Head of caudate nucleus (tissue), 42 donors: ENCODE measurements around the gene ZNF683.
"Not testable (repeated sequence)": the region's sequence is repeated elsewhere in the genome, so short reads cannot be mapped to it uniquely, and the experiment has no call there.

Experiments used
- DNase-seq, 42 donors: peaks; one replicate each; pipeline versions ENCODE4 v3.0.0 to v3.0.0-alpha.2; 2020 to 2021; ENCODE audit warnings: mixed read lengths in 7 of 42
- intact Hi-C: fragments of 100-400 bp; cut with DNase I; formaldehyde crosslinking; loops from one replicate; pipeline ENCODE4 v1.15.0; 2022

The ZNF683 gene

DNA sequence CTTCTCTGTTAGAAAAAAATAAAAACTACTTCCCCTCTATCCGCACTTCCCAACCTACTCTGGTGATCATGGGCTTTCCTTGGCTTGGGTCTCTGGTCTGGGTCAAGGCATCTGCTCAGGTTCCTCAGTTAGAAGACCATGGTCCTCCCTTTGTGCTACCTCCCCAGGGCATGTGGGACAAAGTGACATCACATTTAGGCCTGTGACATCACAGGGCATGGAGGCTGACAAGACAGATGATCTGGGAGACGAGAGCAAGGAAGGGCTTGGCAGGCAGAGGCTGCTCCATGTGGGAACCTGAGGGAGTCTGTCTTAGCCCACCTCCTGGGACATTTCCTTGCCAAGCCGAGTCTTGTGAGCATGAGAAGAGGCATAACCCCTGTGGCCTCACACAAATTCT, at the start of gene ZNF683:
TSS of gene ZNF683 (minus strand) at position 140 of the 400 bp plus-strand sequence. CDS start 4,179 bp downstream, outside the sequence.
- DNase-seq, intact Hi-C loops: not testable (repeated sequence)

DNA sequence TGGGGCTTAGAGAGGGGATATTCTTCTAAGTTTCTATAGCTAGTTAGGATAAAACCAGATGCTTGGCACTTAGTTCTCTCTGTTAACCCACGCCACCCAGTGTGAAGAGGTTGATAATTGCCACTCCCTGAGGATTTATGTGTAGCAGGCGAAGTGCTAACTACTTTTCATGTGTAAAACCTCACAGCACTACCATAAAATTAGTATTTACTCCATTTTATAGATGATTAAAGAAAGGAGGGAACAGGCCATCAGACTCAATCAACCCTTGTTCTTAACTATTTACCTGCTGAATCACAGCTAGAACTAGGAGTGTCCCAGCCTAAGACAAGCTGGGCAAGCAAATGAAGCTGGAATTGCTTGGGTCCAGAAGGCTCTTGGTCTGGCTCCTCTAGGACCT, 46.9 kb upstream of the ZNF683 start:
- intact Hi-C loops = no loop called here
- DNase-seq = peak in 1 of 42 donors; percentile 22

DNA sequence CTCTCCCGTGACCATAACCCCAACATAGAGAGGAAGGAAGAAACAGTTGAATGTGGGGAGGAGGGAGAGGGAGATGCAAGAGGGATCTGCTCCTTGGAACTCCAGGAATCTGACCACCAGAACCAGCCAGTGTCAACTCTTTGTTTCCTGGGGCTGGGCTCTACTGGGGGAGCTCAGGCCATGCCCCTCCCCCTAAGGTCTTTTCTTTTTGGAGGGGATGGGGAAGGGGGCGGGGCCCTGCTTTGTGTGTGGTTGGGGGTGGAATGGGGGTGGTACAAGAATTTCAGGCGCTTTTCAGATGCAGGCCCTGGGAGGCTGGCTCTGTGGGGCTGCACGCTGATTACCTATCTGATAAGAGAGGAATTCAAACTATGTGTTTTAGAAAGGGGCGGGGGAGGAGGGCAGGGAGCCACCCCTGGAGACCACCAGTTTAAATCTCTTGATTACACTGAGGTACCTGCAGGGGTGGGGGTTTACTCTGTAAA, 46.4 kb upstream of the ZNF683 start:
- no peak for DNase-seq
- intact Hi-C loops = no loop called here

DNA sequence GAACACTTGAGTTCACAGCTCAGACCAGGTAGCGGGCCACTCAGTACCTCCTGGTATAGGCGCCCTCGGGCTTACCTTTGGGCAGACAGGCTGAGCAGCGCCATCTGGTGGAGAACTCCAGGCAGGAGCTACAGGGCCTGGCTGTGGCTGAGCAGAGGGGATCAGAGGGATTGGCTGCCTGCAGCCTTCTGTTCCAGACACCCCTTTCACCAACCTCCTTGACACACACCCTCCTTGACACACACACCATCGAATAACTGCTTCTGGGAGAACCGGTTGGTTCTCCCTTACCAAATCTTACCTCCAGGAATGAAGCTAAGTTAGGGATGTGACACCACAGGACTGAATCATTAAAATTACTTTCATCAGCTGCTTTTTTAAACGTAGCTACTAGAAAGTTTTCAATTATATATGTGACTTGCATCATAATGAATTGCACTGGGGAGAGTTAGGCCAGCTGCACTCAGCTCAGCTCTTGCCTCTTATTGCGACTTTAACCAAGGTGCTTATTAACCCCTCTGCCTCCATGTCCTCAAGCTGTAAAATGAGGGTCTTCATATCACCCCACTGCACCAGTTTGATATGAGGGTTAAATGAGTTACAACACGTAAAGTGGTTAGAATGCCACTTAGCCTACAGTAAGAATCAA, 44.7 kb upstream of the ZNF683 start:
- intact Hi-C loops = no loop called here
- DNase-seq = peak; percentile 34 to 88 (median 73)

GRCh38 chr1:26413031-26413430, 40.5 kb upstream of the ZNF683 start:
- intact Hi-C loops = no loop called here
- DNase-seq = peak in 1 of 42 donors; percentile 4

- intact Hi-C loops = no loop called here
- peak in 1 of 42 donors; percentile 9 for DNase-seq
Measured at GRCh38 chr1:26412180-26412840, 39.8 kb upstream of the ZNF683 start.

- intact Hi-C loops = no loop called here
- peak in 1 of 42 donors; percentile 12 for DNase-seq
Measured at GRCh38 chr1:26411624-26412074, 39.1 kb upstream of the ZNF683 start.

DNA sequence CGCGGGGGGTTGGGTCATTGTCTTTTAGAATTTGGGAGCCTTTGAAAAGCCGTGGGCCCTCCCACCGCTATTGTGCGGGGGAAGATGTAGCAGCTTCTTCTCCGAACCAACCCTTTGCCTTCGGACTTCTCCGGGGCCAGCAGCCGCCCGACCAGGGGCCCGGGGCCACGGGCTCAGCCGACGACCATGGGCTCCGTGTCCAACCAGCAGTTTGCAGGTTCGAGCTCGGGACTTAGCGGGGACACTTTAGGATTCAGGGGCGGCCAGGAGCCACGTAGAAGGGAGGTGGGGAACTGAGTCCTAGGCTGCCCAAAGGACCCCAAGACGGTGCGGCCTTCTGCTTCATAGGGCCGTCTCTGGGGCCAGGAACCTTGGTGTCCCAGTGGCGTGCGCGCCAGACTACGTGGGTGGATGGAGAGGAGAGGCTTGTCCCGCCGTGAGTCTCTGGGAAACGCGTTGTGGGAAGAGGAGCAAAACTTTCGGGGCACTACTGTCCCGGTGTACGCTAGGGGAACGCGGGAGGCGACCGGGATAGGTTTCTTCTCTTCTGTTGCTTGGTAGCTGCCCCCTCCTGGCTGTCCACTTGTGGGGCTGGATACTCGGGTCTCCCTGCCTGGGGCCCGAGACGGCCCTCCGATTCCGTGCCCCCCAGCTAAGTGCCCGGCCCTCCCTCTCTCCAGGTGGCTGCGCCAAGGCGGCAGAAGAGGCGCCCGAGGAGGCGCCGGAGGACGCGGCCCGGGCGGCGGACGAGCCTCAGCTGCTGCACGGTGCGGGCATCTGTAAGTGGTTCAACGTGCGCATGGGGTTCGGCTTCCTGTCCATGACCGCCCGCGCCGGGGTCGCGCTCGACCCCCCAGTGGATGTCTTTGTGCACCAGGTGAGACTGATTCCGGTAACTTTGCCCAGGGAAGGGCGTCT, 38.4 kb upstream of the ZNF683 start, which contains the start of gene LIN28A:
TSS of gene LIN28A (plus strand) at position 112 of the 918 bp plus-strand sequence. CDS start at position 187, 75 bp downstream.
- intact Hi-C loops = no loop called here
- peak in 1 of 42 donors; percentile 19 for DNase-seq

GRCh38 chr1:26409191-26409807, 36.7 kb upstream of the ZNF683 start:
- intact Hi-C loops = no loop called here

DNA sequence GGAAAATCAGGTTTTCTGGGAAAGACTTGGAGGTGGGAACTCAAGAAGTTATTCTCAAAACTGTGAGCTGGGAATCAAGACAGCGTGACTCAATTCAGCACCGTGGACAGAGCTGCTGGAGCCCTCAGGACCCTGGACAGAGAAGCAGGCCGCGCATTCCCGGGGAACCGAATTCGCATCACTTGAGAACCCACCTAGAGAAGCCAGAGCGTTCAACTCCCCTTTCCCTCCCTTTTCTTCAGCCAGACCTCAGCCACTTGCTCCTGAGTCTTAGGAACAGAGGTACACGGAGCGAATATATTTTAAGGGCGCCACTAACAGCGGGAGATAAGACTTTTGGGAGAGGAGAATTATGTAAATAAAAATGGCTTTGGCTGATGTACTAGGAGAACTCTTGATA, 36.1 kb upstream of the ZNF683 start:
- DNase-seq = peak; percentile 44 to 90 (median 66)
- intact Hi-C loops = no loop called here

More at GRCh38 chr1:26409191-26409807, 36.7 kb upstream of the ZNF683 start:
- no peak for DNase-seq

GRCh38 chr1:26405281-26405915, 32.8 kb upstream of the ZNF683 start:
- intact Hi-C loops = no loop called here

GRCh38 chr1:26404641-26405040, 32.1 kb upstream of the ZNF683 start:
- intact Hi-C loops = no loop called here

More at GRCh38 chr1:26405281-26405915, 32.8 kb upstream of the ZNF683 start:
- DNase-seq = peak in 1 of 42 donors; percentile 5

DNA sequence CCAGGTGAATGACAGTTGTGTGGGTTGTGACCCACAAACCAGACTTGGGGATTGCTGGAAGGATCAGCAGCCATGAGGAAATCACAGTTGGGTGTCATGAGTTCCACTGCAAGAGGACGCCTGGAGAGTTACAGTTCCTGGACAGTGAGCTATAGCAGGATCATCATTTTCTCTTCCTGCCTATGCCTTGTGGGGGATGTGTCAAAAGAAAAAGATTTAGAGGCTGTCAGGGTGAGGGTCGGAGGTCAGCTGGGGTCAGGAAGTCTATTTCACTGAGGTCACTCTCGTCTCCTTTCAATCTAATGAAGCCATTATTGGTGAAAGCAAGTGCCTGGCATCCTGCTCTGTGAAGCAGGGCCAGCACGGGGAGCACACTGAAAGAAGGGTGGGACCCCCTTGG, 31.1 kb upstream of the ZNF683 start:
- DNase-seq = no peak
- intact Hi-C loops = no loop called here

More at GRCh38 chr1:26404641-26405040, 32.1 kb upstream of the ZNF683 start:
- no peak for DNase-seq

DNA sequence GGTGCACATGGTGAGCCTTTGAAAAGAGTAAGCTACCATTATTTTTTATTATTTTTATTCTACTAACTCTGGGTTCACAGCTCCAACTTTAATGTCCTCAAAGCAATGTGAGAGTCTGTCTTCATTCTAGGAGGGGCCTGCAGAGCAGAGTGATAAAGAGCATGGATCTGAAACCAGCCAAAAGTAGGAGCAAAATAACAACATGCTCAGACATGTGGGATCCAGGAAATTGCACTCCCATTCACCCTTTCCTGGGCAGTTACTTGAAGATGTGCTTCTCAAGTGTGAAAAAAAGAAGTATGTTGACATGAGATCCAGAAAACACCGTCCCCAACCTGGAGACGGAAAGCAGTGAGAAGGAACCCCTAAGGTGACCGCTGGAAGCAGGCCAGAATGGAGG, 29.3 kb upstream of the ZNF683 start:
- DNase-seq = no peak
- intact Hi-C loops = no loop called here

GRCh38 chr1:26399034-26399433, 26.5 kb upstream of the ZNF683 start:
- intact Hi-C loops = no loop called here
- no peak for DNase-seq

DNA sequence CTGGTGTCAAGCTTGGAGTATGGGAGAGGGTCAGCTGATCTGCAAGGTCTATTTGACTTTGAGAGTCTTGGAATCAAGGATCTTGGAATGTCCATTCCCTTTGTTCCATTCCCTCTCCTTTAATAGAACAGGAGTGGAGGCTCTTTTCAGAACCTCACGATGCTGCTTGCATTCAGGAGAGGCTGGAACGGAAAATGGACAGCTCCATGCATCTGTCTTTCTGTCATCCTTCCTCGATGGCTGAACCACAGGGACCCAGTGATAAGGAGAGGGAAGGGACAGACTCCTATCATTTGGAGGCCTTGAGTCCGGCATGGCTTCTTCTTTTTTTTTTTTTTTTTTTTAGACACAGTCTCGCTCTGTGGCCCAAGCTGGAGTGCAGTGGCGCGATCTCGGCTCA, 23.2 kb upstream of the ZNF683 start:
- no peak for DNase-seq
- intact Hi-C loops = no loop called here

DNA sequence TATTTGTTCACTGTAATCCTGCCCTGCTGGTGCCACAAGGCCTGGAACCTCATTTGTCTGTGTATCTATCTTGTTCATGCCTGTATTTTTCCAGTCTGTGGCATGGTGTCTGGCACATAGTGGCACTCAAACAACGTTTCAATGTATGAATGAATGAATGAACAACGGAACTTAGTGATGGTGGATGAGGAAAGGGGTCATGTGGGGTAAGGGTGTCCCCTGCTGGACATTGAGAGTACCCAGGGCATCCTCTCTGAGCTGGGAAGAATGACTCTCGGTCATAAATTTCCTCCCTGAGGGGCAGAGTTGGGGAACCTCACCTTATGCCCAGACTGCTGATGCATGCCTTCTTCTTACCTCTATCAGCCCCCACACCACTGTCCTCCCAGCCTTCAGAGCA, 18.9 kb upstream of the ZNF683 start:
- DNase-seq = peak in 2 of 42 donors; percentile 16 to 38
- intact Hi-C loops = no loop called here

DNA sequence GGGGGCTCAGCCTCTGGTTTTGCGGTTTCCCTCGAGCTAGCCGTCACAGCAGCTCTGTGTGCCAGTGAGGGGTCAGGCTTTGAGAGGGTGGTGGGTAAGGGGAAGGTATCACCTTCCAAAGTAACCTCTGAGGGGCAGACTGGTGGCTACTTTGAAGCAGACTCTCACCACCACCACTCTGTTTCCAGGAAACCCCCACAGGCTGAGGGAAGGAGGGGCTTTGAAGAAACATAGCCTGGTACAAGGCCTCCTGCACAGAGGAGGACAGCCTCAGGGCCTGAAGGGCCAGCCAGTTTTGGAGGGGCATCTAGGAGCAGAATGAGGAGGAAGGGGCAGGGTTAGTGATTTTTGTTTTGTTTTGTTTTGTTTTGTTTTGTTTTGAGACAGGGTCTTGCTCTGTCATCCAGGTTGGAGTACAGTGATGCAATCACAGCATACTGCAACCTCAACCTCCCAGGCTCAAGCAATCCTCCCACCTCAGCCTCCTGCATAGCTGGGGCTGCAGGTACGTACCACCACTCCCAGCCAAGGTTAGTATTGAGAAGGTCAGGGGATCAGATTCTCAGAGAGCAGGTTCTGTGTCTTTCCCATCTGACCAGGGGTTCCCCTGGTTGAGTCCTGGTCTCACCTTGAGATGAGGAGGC, 17.2 kb upstream of the ZNF683 start:
- DNase-seq = no peak
- intact Hi-C loops = no loop called here
